DMS 273 treated with DMSO at 0.1 percent for 48 hours (cell line): ENCODE results near the gene PPP2R2D.
"Not testable (repeated sequence)": the region's sequence is repeated elsewhere in the genome, so short reads cannot be mapped to it uniquely, and the experiment has no call there.

Experiments used
- DNase-seq: peaks from one replicate; lab custom pipeline; 2025; lab: John Stamatoyannopoulos, UW

Gene PPP2R2D

DNA sequence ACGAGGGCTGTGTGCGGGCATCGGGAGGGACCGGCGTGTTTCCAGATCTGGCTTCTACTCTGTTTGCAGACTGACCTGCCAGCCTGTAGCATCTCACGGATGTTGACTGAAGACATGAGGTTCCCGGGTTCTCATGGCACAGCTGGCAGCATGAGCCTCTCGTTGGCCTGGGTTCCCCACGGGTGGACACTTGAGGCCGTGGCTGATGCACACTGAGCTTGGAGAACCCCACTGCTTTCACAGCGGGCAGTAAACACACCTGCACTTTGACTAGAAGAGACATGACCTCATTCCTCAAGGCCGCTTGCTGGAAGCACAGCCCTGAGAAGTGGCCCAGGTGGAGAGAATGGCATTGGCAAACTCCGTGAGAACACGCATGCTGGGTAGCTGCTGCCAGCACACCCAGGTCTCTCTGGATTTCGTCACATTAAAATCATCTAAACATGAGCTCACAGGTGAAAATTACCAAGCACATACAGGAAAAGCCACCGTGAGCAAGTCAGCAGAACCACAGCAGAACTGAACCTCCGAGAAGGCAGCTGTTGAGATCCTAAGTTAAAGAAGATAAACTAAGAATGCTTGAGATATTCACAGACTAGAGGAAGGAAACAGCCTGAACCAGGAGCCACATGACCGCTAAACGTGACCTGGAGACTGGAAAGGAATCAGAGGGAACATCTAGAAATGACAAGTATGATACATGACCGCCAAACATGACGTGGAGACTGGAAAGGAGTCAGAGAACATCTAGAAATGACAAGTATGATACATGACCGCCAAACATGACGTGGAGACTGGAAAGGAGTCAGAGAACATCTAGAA, 48.4 kb downstream of the PPP2R2D start:
- no peak for DNase-seq

DNA sequence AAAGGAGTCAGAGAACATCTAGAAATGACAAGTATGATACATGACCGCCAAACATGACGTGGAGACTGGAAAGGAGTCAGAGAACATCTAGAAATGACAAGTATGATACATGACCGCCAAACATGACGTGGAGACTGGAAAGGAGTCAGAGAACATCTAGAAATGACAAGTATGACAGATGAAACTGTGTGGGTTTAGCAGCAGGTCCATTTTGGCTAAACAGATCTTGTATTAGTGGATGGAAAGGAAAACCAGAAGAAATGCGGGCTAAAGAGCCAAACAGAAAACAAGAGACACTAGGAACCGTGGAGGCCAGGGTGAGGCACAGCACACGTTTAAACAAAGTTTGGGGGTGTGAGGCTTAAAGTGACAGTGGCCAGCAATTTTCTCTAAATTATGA, 49.1 kb downstream of the PPP2R2D start:
- DNase-seq, result not testable (repeated sequence)

DNA sequence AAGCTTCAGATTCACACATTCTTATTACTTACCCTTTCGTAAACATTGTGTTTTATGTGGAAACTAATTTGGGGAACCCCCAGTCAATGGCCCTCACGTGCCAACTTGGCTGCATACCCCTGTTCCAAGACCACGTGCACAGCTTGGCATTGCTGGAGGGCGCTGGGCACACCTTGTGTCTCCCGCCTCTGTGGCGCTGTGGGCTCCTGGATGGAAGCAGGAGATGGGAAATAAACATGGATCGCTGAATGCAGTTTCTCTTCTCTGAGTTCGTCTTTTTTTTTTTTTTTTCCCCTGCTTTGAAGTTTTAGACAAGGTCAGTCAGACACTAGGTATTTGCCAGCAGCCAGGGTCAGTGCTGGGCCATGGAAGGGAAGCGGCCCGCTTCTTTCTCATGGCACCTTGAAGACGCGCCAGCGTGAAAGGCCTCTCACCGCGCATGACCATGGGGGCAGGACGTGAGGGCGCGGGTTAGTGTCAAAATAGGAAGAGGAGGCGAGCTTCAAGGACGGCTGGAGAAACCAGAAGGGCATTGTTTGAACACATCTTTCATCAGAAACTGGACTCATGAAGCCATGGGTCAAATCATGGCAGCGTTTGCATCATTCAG, 53.7 kb downstream of the PPP2R2D start:
- no peak for DNase-seq

DNA sequence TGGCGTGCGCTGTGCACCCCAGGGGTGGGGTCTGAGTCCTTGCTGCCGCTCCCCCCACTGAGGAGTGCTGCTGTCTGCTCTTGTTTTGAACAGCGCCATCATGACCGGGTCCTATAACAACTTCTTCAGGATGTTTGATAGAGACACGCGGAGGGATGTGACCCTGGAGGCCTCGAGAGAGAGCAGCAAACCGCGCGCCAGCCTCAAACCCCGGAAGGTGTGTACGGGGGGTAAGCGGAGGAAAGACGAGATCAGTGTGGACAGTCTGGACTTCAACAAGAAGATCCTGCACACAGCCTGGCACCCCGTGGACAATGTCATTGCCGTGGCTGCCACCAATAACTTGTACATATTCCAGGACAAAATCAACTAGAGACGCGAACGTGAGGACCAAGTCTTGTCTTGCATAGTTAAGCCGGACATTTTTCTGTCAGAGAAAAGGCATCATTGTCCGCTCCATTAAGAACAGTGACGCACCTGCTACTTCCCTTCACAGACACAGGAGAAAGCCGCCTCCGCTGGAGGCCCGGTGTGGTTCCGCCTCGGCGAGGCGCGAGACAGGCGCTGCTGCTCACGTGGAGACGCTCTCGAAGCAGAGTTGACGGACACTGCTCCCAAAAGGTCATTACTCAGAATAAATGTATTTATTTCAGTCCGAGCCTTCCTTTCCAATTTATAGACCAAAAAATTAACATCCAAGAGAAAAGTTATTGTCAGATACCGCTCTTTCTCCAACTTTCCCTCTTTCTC, 55.0 kb downstream of the PPP2R2D start:
- DNase-seq, result no peak

DNA sequence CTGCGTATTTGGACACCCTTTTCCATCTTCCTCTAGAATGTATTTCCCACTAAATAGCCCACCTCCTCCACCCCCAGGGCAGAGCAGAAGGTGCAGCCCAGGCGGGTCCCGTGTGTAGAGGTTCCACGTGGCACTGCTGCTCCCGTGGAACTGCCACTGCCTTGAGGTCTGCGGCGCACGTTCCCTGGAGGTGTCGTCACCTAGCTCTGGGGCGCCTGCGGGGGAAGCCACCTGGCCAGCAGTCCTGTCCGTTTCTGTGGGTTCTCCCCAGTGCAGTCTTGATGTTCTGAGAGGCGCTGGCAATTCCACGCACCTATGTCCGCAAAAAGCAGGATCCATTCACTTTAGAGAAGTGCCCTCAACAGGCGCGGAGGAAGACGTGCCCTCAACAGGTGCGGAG, 59.0 kb downstream of the PPP2R2D start:
- DNase-seq, result no peak

DNA sequence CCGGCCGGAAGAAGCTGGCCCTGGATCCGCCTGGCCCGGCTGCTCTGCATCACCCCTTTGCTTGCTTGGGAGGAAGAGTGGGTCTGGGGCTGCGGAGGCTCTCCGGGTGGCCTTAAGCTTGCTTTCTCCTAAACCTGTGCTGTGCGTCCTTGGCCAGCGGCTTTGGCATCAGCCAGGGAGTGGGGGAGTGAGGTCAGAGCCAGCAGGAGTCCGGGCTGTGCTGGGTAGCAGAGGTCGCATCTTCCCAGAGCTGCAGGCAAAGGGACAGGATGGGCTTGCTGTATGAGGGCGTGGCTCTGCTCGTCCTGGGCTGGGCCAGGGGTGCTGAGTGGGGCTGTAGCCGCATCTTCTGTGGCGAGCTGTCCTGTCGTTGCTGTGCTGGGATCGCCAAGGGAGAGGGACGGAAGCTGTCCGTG, 59.8 kb downstream of the PPP2R2D start:
- DNase-seq, result no peak

DNA sequence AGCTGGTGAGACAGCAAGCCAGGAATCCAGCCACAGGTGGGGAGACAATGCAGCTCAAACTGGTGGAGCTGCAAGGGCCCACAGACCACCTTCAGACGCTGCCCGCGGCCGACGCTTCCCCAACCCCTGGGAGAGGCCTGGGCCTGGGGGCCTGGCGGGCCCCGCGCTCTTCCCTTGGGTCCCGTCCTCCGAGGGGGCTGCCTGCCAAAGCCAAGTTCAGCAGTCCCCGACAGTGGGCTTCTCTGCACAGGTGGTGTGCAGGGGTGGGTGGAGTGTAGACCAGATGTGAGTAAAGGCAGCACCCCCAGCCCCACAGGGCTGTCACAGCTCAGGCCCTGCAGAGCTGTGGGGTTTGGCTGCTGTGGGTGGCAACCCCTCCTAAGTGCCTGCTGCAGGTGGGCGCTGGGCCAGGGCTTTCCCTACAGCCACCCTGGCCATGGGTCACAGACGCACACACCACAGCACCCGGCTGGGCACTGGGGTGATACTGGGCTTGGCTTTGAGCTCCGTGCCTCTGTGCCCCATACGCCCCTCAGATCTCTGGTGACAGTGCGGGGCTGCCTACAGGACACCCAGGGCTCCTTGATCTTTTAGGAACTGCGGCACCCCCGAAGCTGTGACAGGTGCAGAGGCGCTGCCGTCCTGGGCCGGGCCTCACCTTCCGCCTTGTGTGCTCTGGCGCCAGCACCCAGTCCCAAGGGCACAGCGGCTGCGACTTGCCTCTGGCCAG, 60.4 kb downstream of the PPP2R2D start:
- DNase-seq, result no peak

DNA sequence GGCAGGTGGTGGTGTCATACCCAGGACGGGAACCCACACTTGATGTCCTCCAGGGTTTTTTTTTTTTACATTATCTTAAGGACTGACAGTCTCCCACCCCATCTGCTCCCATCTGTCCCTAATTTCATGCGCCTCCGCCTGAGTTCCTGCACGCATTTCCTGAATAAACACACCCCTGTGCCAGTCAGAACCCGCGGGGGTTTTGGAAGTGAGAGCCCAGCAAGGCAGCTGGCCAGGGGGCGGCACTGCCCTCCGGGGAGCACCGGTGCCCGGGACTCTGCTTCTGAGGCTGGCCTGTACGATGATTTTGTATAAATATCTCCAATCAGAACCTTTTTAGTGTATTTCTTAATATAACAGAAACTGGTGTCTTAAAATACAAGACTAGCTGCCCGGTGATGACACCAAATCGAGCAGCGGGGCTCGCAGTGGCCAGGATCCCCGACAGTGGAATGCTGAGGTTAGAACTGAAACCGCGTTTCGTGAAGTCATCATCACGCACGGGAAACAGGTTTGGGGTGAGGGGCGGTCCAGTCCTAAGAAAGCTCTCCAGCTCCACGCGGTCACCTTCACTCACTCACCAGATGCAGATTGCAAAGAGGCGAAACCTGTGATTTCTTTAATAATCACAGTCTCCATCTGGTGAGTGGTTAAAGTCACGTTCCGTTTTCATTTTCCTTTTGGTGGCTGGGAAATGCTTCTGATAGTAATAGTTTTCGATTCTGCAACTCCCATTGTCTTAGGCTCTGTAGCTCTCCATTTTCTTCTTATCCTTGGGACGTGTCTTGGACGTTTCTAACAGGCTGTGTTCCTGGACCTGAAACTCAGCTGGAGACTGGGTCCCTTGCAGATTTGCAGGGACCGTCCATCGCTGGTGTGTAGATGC, 61.2 kb downstream of the PPP2R2D start:
- peak; percentile 81 for DNase-seq

DNA sequence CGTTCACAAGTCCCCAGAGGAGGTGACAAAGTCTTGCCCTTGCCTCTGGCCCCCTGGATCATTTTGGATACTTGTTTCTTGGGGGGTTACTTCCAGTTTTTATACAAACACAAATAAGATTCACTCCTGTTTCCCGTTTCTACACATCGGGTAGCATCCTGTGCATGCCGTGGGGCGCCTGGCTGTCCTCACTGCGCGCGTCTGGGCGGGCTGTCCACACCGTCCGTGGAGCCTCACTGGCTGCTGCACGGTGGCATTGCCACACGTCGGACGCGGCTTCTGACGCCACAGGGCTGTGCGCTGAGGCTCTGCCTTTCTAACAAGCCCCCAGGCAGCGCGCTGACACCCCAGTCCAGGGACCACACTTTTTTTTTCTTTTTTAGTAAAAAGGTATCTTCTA, 62.5 kb downstream of the PPP2R2D start:
- DNase-seq, result no peak

DNA sequence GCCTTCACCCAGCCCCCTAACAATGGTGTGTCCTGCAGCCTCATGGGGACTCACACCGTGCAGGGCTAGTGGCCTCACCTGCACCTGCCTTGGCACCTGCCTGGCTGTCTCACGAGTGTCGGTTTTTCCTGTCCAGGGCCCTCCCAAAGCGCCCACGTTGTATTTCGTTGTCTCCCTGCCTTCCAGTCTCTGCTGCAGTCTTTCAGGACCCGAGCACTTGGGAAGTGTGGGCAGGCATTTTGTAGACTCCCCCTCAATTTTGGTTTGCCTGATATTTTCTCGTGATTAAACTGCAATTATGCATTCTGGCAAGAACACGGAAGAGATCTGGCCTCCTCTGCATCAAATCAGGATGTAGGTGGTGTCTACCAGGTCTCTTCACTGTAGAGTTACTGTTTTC, 63.0 kb downstream of the PPP2R2D start:
- no peak for DNase-seq

DNA sequence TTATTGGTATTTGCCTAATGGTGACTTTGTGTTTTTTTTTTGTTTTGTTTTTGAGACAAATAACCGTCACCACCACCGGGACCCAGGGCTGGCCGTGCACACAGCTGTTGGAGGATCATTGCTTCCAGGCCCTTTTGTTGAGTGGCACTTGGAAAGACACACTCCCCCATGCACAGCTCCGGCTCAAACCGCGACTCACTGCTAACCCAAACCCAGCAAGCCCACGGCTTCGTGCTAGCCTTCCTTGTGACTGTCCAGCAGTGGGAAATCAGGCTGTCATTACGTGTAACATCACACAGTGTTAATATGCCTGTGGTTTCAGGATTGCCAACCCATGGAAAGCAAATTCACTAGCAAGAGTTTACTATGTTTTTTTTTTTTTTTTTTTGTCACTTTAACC, 63.5 kb downstream of the PPP2R2D start:
- no peak for DNase-seq

DNA sequence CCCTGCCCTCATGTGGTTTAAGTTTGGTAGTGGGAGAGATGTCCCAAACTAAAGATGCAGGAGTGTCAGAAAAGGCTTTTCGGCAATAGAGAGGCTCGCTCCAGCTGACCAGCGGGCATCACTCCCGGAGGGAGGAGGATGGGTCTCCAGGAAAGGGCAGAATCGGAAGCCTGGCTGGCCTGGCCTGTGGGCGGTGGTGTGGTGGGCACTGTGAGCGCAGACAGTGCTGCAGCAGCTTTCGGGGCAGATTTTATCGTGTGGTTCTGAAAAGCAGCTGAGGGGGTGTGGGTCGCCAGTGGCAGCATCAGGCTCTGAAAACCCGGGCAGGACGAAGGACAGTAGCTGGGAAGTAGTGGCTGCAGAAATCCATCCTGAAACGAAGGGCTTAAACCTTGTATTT, 68.1 kb downstream of the PPP2R2D start:
- no peak for DNase-seq

DNA sequence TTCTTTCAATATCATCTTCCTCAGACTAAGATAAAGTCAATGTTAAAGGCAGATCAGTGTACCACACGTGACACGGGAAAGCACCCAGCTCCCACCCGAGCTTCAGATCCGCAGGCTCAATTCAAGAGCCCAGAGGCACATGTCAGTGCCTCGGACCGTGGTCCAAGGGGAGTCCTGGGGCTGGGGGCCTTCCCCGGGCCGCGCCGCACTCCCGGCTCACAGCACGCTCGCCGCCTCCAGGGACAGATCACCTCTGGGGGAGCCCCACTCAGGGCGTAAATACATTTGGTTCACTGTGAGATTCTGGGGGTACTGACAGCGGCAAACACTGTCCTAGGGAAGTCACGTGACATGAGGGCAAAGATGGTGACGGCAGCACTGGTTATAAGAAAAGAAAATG, 70.1 kb downstream of the PPP2R2D start:
- no peak for DNase-seq

DNA sequence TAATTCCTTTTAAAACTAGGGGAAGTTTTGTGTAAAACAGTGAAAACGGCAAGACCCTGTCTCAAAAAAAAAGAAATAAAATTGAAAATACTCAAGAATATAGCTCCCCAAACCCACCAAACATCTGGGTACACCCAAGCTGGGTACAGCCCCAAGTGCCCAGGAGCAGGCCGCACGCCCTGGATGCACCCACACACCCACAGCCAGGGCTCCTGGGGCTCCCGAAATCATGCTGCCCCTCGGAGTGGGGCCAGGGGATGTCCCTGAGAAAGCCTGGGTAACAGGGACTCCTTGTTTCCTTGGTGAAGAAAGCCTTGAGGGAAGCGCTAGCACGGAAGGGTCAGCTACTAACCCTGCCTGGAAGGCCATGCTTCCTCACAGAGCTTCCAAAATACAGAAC, 70.8 kb downstream of the PPP2R2D start:
- DNase-seq, result no peak

DNA sequence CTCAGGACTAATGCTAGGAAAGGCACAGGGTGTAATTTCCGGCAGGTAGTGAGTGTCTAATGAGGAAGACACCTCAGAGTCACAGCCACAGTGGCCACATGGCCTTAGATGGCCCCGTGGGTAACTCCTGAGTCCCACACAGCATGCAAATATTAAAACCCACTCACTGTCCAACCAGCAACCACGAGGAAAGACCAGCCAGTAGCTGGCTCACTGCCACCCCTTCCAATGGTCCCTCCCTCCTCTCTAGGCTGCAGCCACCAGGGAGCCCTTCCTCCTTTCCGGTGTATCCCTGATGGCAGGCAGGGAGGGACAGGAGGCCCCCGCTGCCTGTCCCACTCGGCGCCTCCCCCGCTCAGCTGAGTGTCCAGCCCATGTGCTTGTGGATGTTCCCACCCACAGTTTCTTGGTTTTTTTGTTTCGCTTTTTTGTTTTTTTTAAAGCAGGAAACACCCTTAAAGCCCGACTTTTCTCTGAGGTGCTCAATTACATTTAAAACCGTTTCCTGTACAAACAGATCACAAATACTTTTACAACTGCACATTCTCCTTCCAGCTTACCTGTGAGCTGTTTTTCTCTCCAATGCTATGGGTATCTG, 71.8 kb downstream of the PPP2R2D start:
- DNase-seq, result no peak

DNA sequence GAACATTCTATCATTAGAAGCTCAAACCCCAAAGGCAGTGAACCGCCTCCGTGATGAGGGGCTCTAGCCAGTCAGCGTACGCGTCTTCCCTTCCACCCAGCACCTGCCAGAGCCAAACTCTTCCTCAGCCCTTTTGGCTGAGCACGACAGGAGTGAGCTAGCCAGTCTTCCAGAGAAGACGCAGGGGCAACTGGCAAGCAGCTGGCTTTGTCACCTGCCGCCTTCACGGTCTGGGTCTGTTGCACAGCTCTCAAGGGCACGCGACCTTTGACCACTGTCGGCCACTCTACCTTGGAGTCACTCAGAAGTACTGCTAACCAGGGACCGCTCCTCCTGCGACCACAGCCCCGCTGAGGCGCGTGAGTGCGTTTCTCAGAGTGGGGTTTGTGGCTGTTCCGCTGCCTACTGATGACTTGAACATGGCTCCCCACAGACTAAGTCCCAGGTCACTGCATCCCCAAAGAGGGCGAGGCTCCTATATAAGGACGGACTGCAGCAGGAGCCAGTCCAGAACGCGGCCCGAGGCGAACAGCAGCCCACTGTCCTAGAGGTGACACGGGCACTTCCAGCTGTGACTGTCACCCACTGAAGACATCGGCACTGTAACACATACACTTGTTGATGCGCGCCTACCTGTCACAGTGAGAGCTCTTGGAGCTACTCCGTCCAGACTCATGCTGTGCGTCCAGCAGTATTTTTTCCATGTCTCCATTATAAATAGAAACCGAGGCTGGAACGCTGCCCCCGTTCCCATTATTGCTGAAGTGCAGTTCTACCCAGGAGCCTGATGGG, 72.5 kb downstream of the PPP2R2D start:
- DNase-seq, result no peak

DNA sequence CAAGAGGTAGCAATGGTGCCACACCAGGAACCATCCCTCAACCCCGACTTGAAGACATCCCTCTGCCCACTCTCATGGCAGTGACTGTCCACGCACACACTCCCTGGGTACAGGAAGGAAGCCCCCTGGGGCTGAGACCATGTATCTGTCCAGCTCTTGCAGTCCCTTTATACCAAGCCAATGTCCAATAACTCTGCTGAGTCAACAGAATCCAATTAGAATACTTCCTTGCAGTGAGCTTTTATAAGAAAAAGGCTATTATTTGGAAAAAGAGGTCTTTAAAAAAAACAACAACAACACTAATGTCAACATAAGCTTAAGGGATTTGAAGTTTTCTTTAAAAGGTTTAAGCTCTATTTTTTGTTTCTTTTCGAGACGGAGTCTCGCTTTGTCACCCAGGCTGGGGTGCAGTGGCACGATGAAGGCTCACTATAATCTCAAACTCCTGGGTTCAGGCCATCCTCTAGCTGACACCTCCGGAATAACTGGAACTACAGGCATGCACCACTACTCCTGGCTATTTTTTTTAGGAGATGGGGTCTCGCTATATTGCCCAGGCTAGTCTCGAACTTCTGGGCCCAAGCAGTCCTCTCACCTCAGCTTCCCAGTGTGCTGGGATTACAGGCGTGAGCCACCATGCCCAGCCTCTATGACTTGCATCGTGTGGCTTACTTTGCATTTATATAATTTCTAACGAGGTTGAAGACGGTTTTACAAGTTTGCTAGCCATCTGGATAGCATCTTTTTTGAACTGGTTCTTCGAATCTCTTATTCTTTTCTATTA, 73.4 kb downstream of the PPP2R2D start:
- DNase-seq, result no peak

DNA sequence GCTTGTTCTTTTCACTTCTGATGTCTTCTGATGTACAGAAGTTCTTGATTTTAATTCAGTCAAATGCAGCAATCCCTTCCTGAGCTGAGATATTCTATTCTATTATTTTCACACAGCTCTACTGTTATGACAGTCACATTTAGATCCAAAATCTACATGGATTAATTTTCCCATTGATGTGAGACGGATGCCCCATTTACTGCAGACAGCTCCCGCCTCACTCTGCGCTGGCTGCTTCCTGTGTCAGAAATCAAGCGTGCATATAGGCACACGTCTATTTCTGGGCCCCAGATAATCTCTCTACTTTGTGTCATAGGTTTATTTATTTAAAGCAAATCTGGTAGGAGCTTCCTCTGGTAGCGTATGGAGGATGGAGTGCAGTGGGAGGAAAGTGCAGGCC, 74.2 kb downstream of the PPP2R2D start:
- DNase-seq, result no peak

DNA sequence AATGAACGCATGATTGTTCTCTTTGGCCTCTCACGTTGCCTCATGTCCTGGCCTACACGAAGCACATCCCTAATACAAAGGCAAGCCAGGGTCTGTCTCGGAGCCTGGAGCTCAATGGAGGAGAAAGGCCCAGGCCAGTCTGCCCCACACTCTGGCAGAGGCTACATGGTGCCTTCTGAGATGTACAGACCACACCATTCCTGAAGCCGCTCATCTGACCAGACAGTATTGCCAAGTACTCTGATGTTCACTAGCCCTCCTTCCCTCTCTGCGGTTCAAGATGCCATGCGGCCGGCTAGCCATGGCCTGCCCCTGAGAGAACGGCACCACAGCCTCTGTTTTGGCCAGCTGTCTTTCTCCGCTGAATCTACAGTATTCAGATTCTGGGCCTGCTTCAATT, 75.0 kb downstream of the PPP2R2D start:
- no peak for DNase-seq
